ENCODE results near the gene NOX4.

- TF ChIP-seq POLR2A (conservative IDR thresholded peaks at IDR 0.05): no peak
- no peak for TF ChIP-seq CREM (IDR thresholded peaks at IDR 0.05; ENCODE audit: low read depth)
- TF ChIP-seq CTCF (IDR thresholded peaks at IDR 0.05 in 2 of 3, conservative IDR thresholded peaks at IDR 0.05 in 1 of 3; ENCODE audit: insufficient read depth in 2 of 3, low read depth in 1 of 3, low read length in 3 of 3): no peak
- TF ChIP-seq MCM7 (IDR thresholded peaks at IDR 0.05): no peak
- no peak for TF ChIP-seq FOS (IDR thresholded peaks at IDR 0.05; ENCODE audit: extremely low read depth, insufficient read length)
- TF ChIP-seq HDAC2 (IDR thresholded peaks at IDR 0.05): no peak
- TF ChIP-seq ZMIZ1 (IDR thresholded peaks at IDR 0.05; ENCODE audit: low read depth in 2 of 2, low read length in 2 of 2): no peak
- no peak for TF ChIP-seq SREBF2 (CRISPR knock-in tag; IDR thresholded peaks at IDR 0.05)
- no peak for TF ChIP-seq RNF219 (CRISPR knock-in tag; IDR thresholded peaks at IDR 0.05)
- no peak for TF ChIP-seq YY1 (IDR thresholded peaks at IDR 0.05; ENCODE audit: borderline replicate concordance in 1 of 3, control insufficient read depth in 1 of 3, extremely low read depth in 1 of 3, insufficient read depth in 3 of 3, insufficient read length in 1 of 3, insufficient replicate concordance in 2 of 3, low read depth in 1 of 3, low read length in 2 of 3)
- TF ChIP-seq SMARCA4 (IDR thresholded peaks at IDR 0.05): no peak
- no peak for TF ChIP-seq NCOA1 (IDR thresholded peaks at IDR 0.05; ENCODE audit: low read depth)
Measured at GRCh38 chr11:89346601-89347000, 144.6 kb downstream of the NOX4 start.

All from K562 (cell line).